ENCODE results near the gene FOXP1.

DNA sequence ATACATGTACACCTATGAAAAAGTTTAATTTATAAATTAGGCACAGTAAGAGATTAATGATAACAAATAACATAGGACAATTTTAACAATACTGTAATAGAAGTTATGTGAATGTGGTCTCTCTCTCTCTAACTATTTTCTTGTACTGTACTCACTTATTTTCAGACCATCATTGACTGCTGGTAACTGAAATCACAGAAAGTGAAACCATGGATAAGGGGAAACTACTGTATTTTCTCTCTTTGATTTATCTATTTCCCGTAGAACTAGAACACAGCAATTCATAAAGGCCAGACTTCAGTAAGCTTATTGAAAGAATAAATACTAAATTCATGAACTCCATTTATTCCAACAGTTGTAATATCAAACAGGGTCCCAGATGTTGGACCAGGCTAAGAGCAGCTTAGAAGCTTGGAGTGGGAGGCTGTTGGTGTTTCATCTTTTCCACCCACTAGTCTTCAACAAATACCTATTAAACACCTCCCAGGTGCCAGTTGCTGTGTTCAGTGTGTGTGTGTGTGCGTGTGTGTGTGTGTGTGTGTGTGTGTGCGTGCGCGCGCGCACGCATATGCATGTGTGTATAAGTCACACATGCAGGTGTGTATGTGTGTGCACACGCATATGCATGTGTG lies 235.4 kb downstream of the FOXP1 start:
- TF ChIP-seq, protein P1, sequence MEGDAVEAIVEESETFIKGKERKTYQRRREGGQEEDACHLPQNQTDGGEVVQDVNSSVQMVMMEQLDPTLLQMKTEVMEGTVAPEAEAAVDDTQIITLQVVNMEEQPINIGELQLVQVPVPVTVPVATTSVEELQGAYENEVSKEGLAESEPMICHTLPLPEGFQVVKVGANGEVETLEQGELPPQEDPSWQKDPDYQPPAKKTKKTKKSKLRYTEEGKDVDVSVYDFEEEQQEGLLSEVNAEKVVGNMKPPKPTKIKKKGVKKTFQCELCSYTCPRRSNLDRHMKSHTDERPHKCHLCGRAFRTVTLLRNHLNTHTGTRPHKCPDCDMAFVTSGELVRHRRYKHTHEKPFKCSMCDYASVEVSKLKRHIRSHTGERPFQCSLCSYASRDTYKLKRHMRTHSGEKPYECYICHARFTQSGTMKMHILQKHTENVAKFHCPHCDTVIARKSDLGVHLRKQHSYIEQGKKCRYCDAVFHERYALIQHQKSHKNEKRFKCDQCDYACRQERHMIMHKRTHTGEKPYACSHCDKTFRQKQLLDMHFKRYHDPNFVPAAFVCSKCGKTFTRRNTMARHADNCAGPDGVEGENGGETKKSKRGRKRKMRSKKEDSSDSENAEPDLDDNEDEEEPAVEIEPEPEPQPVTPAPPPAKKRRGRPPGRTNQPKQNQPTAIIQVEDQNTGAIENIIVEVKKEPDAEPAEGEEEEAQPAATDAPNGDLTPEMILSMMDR (IDR thresholded peaks at IDR 0.05), result no peak
- no peak for TF ChIP-seq EP300 (IDR thresholded peaks at IDR 0.05)
- no peak for TF ChIP-seq POLR2A (IDR thresholded peaks at IDR 0.05)
